MM.1S (cell line): ENCODE results near the gene ATP4A.

ENCODE experiments used
- EZH2phosphoT487 ChIP-seq: fragments of 300-600 bp; sonication (generic); IDR thresholded peaks from 2 replicates; pipeline ENCODE4 v1.6.1; 2018; ENCODE audit warnings: antibody characterized with exemption, low read length
- TF ChIP-seq, protein P1 (sequence below): fragments of 300-600 bp; sonication (generic); IDR thresholded peaks from 2 replicates; pipeline ENCODE4 v1.5.1; 2016; ENCODE audit warnings: antibody characterized with exemption, low read length, mixed read lengths

DNA sequence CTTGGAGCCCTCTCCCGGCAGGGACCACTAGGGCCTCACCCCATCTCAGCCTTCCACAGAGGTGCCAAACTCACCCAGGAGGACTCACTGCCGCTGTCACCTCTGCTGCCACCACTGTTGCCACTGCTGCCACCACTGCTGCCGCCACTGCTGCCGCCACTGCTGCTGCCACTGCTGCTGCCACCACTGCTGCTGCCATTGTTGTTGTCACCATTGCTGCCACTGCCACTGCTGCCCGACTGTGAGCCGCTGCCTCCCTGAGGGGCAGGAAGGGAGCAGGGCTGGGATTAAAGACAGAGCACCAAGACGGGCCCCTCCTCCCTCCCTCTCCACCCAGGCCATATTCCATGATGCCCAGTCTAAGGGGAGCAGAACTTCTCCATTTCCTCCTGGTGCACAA is 52.1 kb downstream of the ATP4A start:
- TF ChIP-seq, protein P1, sequence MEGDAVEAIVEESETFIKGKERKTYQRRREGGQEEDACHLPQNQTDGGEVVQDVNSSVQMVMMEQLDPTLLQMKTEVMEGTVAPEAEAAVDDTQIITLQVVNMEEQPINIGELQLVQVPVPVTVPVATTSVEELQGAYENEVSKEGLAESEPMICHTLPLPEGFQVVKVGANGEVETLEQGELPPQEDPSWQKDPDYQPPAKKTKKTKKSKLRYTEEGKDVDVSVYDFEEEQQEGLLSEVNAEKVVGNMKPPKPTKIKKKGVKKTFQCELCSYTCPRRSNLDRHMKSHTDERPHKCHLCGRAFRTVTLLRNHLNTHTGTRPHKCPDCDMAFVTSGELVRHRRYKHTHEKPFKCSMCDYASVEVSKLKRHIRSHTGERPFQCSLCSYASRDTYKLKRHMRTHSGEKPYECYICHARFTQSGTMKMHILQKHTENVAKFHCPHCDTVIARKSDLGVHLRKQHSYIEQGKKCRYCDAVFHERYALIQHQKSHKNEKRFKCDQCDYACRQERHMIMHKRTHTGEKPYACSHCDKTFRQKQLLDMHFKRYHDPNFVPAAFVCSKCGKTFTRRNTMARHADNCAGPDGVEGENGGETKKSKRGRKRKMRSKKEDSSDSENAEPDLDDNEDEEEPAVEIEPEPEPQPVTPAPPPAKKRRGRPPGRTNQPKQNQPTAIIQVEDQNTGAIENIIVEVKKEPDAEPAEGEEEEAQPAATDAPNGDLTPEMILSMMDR: no peak
- TF ChIP-seq EZH2phosphoT487: no peak
